Spleen (tissue), 7 donors: ENCODE results near the gene MBD3L5.
"Not testable (repeated sequence)": the region's sequence is repeated elsewhere in the genome, so short reads cannot be mapped to it uniquely, and the experiment has no call there.

Source experiments
- CTCF ChIP-seq, 11 experiments: fragments of 200-600 bp in 7 of 11; fragments of 450-650 bp in 4 of 11; sonication (generic) in 4 of 11; IDR thresholded peaks in 8 of 11; conservative IDR thresholded peaks in 3 of 11; 1 replicate in 7 of 11; 2 replicates in 4 of 11; pipeline versions ENCODE4 v1.4.0 to v1.8.0; 2016 to 2021; ENCODE audit warnings: antibody characterized with exemption in 11 of 11, inconsistent platforms in 4 of 11, mild to moderate bottlenecking in 1 of 11
- POLR2A ChIP-seq, 3 donors: fragments of 450-650 bp; IDR thresholded peaks; one replicate each; pipeline ENCODE4 v1.5.1; 2017; ENCODE audit warnings: antibody characterized with exemption in 3 of 3, mild to moderate bottlenecking in 1 of 3
- donor health status: DM: no; HTN: no; CAD: no; lungs with moderate emphysema.
- donor health status: DM: no; HTN: no; CAD: no.
- donor health status: DM: no; HTN: no; CAD: no.

GRCh38 chr19:7054635-7055368 is 24.4 kb downstream of the MBD3L5 start:
- not testable (repeated sequence) for TF ChIP-seq CTCF (IDR thresholded peaks at IDR 0.05 in 8 of 11, conservative IDR thresholded peaks at IDR 0.05 in 3 of 11); POLR2A (IDR thresholded peaks at IDR 0.05)
